Measurements from ENCODE around the gene FAM200B.

FAM200B gene

GRCh38 chr4:15736514-15737050 lies 55.0 kb downstream of the FAM200B start:
- Histone ChIP-seq H3K9me3 (ENCODE audit: control insufficient read depth, insufficient read depth, low read depth, low read length) (peaks cover 3% of the 10 kb centered on the region; the same call in 1 of the 2 replicates), H3K9ac (ENCODE audit: low read length) (no peak overlapping the region), H3K4me3 (ENCODE audit: low read depth, low read length) (no peak overlapping the region), H3K36me3 (ENCODE audit: control insufficient read depth, insufficient read depth, low read length) (no peaks in the 10 kb centered on the region), H3K27me3 (ENCODE audit: control insufficient read depth, insufficient read depth, low read length) (no peaks in the 10 kb centered on the region), H3K4me1 (ENCODE audit: control insufficient read depth, insufficient read depth, low read length) (no peaks in the 10 kb centered on the region), H3K27ac (ENCODE audit: low read depth, low read length) (no peak overlapping the region)

GRCh38 chr4:15737255-15737654 lies 55.6 kb downstream of the FAM200B start:
- Histone ChIP-seq H3K4me1 (ENCODE audit: control insufficient read depth, insufficient read depth, low read length) (no peaks in the 10 kb centered on the region), H3K9ac (ENCODE audit: low read length) (no peak overlapping the region), H3K9me3 (ENCODE audit: control insufficient read depth, insufficient read depth, low read depth, low read length) (peaks cover 7% of the 10 kb centered on the region; the same call in 1 of the 2 replicates), H3K27me3 (ENCODE audit: control insufficient read depth, insufficient read depth, low read length) (no peaks in the 10 kb centered on the region), H3K27ac (ENCODE audit: low read depth, low read length) (no peak overlapping the region), H3K36me3 (ENCODE audit: control insufficient read depth, insufficient read depth, low read length) (no peaks in the 10 kb centered on the region), H3K4me3 (ENCODE audit: low read depth, low read length) (no peak overlapping the region)

- Histone ChIP-seq H3K27ac (ENCODE audit: low read depth, low read length) (no peak overlapping the region), H3K4me3 (ENCODE audit: low read depth, low read length) (no peak overlapping the region), H3K9me3 (ENCODE audit: control insufficient read depth, insufficient read depth, low read depth, low read length) (peaks cover 12% of the 10 kb centered on the region; the same call in 1 of the 2 replicates), H3K27me3 (ENCODE audit: control insufficient read depth, insufficient read depth, low read length) (no peaks in the 10 kb centered on the region), H3K9ac (ENCODE audit: low read length) (no peak overlapping the region), H3K4me1 (ENCODE audit: control insufficient read depth, insufficient read depth, low read length) (no peaks in the 10 kb centered on the region), H3K36me3 (ENCODE audit: control insufficient read depth, insufficient read depth, low read length) (no peaks in the 10 kb centered on the region)
Observed at GRCh38 chr4:15738877-15739276, 57.2 kb downstream of the FAM200B start.

Data from HUES6 (cell line).